GM20000 (cell line): Measurements from ENCODE around the gene RAMP2.
A peak's percentile ranks its signal among the peaks of the same experiment; 100 is the strongest.

Source experiments
- DNase-seq: peaks from one replicate; pipeline ENCODE4 v3.0.0; 2012; ENCODE audit warnings: low spot score
- TF ChIP-seq, protein P1 (sequence below): IDR thresholded peaks from 2 replicates; pipeline ENCODE4 v1.5.1; 2012; ENCODE audit warnings: mild to moderate bottlenecking, control low read depth; ENCODE audit errors: extremely low read depth, missing control alignments

RAMP2 gene

DNA sequence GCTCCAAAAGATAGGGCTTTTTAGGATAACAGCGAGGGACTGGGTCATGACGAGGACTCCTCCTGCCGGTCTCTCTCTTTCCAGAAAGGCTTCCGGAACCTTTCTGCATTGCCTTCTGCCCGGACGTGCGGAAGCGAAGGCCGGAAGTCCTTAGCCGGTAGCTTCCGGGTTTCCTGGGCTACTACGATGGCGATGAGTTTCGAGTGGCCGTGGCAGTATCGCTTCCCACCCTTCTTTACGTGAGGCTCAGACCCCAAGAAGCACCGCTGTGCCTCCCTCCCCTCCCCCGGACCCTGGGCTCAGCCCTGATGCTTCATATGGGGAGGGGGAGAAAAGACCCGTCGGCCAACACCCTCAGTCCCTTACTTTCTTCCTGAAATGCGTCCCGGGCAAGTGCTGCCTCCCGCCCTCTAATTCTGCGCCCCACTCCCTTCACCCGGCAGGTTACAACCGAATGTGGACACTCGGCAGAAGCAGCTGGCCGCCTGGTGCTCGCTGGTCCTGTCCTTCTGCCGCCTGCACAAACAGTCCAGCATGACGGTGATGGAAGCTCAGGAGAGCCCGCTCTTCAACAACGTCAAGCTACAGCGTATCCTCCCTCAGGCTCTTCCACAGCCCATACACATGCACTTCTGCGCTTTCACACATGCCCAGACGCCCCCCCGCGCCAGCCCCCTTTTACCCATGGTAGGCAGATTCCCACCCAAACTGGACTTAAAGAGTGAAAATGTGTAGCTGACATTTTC, 12.4 kb downstream of the RAMP2 start, which contains the start of gene VPS25:
Gene VPS25 (plus strand): TSS at position 160 of the 746 bp plus-strand sequence. CDS start 27 bp downstream, at position 187.
- DNase-seq: peak; percentile 89
- TF ChIP-seq, protein P1, sequence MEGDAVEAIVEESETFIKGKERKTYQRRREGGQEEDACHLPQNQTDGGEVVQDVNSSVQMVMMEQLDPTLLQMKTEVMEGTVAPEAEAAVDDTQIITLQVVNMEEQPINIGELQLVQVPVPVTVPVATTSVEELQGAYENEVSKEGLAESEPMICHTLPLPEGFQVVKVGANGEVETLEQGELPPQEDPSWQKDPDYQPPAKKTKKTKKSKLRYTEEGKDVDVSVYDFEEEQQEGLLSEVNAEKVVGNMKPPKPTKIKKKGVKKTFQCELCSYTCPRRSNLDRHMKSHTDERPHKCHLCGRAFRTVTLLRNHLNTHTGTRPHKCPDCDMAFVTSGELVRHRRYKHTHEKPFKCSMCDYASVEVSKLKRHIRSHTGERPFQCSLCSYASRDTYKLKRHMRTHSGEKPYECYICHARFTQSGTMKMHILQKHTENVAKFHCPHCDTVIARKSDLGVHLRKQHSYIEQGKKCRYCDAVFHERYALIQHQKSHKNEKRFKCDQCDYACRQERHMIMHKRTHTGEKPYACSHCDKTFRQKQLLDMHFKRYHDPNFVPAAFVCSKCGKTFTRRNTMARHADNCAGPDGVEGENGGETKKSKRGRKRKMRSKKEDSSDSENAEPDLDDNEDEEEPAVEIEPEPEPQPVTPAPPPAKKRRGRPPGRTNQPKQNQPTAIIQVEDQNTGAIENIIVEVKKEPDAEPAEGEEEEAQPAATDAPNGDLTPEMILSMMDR: no peak

- no peak for DNase-seq
- TF ChIP-seq, protein P1: no peak
These were observed 13.2 kb downstream of the RAMP2 start for GRCh38 chr17:42774066-42774745.

DNA sequence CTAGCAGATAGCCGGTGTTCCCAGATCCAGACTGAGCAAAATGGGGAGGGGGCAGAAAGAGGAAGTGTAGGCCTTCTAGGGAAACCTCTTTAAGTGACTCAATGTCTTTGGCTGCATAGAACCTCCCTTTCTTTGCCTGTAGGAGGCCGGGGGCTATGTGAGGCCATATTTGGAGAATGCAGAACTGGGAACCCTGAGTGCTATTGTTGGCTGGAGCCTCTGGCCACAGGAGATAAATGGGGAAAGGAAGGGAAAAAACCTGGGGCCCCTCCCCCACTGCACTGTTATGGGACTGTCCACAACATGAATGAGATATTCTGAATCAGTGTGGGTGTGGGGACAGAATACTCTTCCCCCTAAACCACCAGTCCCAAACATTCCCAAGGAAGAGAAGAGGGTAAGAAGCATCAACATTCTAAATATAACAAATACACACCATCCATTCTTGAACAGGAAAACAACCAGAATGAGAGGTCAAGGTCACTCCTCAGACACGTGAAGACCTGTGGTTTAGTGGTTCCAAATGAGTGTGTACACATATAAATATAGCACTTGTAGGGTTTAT, 14.6 kb downstream of the RAMP2 start:
- TF ChIP-seq, protein P1: no peak
- DNase-seq: peak; percentile 49

GRCh38 chr17:42778570-42778969, 17.5 kb downstream of the RAMP2 start:
- TF ChIP-seq, protein P1: no peak
- DNase-seq: no peak

DNA sequence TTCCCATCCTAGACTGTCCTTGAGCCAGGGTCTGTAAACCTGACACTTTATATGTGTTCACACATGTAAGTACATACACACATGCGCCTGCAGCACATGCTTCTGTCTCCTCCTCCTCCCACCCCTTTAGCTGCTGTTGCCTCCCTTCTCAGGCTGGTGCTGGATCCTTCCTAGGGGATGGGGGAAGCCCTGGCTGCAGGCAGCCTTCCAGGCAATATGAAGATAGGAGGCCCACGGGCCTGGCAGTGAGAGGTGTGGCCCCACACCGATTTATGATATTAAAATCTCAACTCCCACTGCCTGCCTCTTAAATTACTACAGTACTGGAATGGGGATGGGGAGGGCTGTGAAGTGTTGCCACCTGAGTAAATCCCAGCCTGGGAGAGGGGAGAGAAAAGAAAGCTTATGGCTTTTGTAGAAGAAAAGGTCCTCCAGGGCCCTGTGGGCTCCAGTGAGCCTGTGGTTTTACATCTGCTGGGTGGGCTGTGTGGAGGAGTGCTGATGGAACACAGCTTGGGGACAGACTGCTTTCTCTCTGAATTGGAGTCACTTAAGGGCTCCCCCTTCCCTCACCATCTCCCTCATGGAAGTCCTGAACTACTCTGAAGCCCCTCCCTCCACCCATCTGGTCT, 18.4 kb downstream of the RAMP2 start:
- DNase-seq: no peak
- TF ChIP-seq, protein P1: no peak

DNA sequence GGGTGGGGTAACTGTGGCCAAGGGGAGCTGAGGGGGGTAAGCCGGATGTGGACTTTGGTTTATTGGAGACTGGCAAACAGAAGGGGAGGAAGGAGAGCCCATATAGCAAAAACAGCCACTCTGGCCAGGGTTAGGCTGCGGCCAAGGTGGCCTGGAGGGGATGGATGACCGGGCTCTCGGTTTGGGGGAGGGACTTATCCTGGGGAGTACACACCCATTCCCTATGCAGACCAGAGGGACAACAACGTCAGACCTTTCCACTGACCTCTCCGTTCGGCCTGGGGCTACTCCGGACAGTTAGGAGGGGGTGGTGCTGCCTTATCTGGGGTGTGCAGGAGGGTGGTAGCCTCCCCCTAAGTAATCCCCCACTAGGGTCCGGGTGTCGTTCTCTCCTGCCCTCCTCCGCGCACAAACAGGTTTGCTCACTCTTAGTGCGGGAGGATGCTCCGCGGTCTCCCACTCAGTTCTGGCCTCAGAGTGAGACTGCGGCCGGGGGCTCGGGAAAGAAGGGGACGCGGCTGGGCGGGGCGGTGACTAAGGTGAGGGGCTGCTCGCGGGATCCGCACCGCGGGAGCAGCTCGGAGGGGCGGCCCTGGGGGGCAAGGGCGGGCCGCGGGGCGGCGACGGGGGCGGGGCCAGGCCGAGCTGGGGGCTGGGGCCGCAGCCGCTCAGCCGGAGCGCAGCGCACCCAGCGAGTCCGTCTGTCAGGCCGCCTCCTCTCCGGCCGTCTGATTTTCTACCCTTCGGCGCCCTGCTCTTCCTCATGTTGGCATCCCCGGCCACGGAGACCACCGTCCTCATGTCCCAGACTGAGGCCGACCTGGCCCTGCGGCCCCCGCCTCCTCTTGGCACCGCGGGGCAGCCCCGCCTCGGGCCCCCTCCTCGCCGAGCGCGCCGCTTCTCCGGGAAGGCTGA, 19.2 kb downstream of the RAMP2 start, which contains the start of gene WNK4:
Gene WNK4 (plus strand): TSS at position 675 of the 915 bp plus-strand sequence. CDS start 89 bp downstream, at position 764.
- TF ChIP-seq, protein P1: no peak
- peak; percentile 33 for DNase-seq
